ENCODE measurements around the gene CITED2.

The CITED2 gene, protein sequence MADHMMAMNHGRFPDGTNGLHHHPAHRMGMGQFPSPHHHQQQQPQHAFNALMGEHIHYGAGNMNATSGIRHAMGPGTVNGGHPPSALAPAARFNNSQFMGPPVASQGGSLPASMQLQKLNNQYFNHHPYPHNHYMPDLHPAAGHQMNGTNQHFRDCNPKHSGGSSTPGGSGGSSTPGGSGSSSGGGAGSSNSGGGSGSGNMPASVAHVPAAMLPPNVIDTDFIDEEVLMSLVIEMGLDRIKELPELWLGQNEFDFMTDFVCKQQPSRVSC

DNA sequence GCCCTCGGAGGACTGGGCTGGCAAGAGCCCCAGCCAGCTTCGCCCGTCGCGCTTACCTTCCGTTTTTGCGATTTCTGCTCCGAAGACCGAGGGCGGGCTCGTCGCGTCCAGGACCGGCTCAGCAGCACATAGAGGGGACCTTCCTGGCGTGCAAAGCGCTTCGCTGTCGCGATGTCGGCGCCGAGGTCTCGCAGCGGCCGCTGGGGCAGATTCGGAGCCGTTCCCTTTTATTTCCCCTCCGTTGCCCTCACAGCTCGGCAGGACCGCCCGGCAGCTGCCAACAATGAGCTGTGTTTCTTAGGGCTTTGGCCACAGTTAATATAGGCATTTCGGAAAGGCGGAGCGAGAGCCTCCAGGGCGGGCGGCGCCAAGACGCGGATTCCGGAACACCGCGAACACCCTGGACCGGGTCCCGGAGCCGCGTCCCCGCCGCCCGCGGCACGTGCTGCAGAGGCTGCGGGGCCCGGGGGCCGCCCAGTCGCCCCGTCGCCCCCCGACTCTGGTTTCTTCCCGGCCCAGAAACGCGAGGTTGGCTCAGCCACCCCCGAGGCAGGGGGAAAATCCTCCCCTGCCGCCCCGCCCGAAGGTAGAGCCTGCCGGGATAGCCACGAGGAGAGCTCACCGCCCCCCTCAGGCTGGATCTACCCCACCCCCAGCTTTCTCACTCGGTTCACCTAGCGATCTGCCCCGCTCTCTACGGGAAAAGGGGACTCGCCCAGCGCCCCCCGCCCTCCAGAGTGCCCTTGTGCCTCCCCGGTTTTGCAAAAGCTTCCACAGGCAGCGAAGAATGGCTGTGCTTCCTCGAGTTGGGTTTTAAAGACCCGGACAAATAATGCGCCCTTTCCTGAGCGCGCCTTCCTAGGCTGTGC, at the start of gene CITED2:
Gene CITED2 (minus strand): TSS at position 292 of the 869 bp plus-strand sequence. CDS start 704 bp downstream, outside the sequence.
- H3K9ac ChIP-seq (ENCODE audit: low read depth, low read length, poor library complexity, severe bottlenecking) = peak within 1 kb of the TSS; percentile 85
- no peaks in the 10 kb centered on the region for H3K27me3 ChIP-seq (ENCODE audit: insufficient read depth, low read length, poor library complexity, severe bottlenecking)
- peak within 1 kb of the TSS; percentile 98 for H3K4me2 ChIP-seq (ENCODE audit: low read depth, low read length, poor library complexity, severe bottlenecking)
- H3K36me3 ChIP-seq (ENCODE audit: insufficient read depth, low read length) = no peaks in the 10 kb centered on the region
- no peaks in the 10 kb centered on the region for H3K9me3 ChIP-seq (ENCODE audit: insufficient read depth, low read depth, low read length)
- H3K4me3 ChIP-seq (ENCODE audit: low read length, poor library complexity, severe bottlenecking) = peak within 1 kb of the TSS; percentile 79
- peak within 1 kb of the TSS; percentile 97 for H2AFZ ChIP-seq (ENCODE audit: low read length)
- H3F3A ChIP-seq (ENCODE audit: low read depth) = no peaks in the 10 kb centered on the region
- TF ChIP-seq, protein P1, sequence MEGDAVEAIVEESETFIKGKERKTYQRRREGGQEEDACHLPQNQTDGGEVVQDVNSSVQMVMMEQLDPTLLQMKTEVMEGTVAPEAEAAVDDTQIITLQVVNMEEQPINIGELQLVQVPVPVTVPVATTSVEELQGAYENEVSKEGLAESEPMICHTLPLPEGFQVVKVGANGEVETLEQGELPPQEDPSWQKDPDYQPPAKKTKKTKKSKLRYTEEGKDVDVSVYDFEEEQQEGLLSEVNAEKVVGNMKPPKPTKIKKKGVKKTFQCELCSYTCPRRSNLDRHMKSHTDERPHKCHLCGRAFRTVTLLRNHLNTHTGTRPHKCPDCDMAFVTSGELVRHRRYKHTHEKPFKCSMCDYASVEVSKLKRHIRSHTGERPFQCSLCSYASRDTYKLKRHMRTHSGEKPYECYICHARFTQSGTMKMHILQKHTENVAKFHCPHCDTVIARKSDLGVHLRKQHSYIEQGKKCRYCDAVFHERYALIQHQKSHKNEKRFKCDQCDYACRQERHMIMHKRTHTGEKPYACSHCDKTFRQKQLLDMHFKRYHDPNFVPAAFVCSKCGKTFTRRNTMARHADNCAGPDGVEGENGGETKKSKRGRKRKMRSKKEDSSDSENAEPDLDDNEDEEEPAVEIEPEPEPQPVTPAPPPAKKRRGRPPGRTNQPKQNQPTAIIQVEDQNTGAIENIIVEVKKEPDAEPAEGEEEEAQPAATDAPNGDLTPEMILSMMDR (conservative IDR thresholded peaks at IDR 0.05; ENCODE audit: low read length) = 0 out of 2 replicates have a peak, but pooled peaks have one; percentile 1
- no peak for TF ChIP-seq EZH2phosphoT487 (IDR thresholded peaks at IDR 0.05; ENCODE audit: borderline replicate concordance)
- H4K20me1 ChIP-seq (ENCODE audit: insufficient read depth, low read length, poor library complexity, severe bottlenecking) = peaks cover 10% of the 10 kb centered on the region
- peaks cover 19% of the 10 kb centered on the region for H3K79me2 ChIP-seq (ENCODE audit: insufficient read depth, low read length)
- no peaks in the 10 kb centered on the region for H3K9me2 ChIP-seq (replicated peaks; ENCODE audit: low read depth, low read length)
- H3K4me1 ChIP-seq (ENCODE audit: insufficient read depth, low read length, poor library complexity, severe bottlenecking) = peaks cover 15% of the 10 kb centered on the region

DNA sequence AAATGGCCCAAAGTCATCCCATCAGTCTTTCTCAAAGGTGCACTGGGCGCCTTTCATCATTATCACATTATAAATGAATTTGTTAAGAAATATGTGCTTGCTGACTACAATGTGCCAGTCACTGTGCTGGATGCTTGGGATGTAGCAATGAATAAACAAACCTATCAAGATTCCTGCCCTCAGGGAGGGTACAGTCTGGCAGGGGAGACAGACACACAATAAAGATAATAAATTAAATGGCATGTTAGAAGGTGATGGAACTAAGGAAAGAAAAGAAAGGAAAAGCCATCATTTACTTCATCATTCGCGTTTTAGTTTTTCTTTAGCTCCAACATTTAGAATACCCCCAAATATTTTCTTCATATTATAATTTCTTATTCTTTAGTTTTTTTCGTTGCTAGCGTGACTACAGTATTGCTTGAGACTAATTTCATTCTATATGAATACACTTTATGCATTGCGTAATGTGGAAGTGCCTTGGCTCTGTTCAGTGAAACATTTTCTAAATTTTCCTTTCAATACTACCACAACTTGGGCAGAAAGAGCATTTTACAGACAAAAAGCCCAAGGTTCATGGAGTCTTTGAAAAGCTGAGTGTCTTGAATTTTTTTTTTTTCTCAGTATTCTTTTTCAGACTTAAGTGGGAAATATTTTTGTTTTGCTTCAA, 48.7 kb upstream of the CITED2 start:
- Histone ChIP-seq H3K79me2 (ENCODE audit: insufficient read depth, low read length) (no peaks in the 10 kb centered on the region), H3K9me3 (ENCODE audit: insufficient read depth, low read depth, low read length) (no peaks in the 10 kb centered on the region), H2AFZ (ENCODE audit: low read length) (no peak overlapping the region), H3K27me3 (ENCODE audit: insufficient read depth, low read length, poor library complexity, severe bottlenecking) (no peaks in the 10 kb centered on the region), H3K4me2 (ENCODE audit: low read depth, low read length, poor library complexity, severe bottlenecking) (no peak overlapping the region), H4K20me1 (ENCODE audit: insufficient read depth, low read length, poor library complexity, severe bottlenecking) (no peaks in the 10 kb centered on the region), H3K36me3 (ENCODE audit: insufficient read depth, low read length) (no peaks in the 10 kb centered on the region), H3K4me3 (ENCODE audit: low read length, poor library complexity, severe bottlenecking) (no peak overlapping the region), H3K9ac (ENCODE audit: low read depth, low read length, poor library complexity, severe bottlenecking) (no peak overlapping the region), H3K9me2 (replicated peaks; ENCODE audit: low read depth, low read length) (no peaks in the 10 kb centered on the region), H3K4me1 (ENCODE audit: insufficient read depth, low read length, poor library complexity, severe bottlenecking) (no peaks in the 10 kb centered on the region), H3F3A (ENCODE audit: low read depth) (no peaks in the 10 kb centered on the region)
- no peak for TF ChIP-seq EZH2phosphoT487 (IDR thresholded peaks at IDR 0.05; ENCODE audit: borderline replicate concordance)
- TF ChIP-seq, protein P1 (conservative IDR thresholded peaks at IDR 0.05; ENCODE audit: low read length) = no peak

- TF ChIP-seq, protein P1 (conservative IDR thresholded peaks at IDR 0.05; ENCODE audit: low read length) = no peak
- no peak for TF ChIP-seq EZH2phosphoT487 (IDR thresholded peaks at IDR 0.05; ENCODE audit: borderline replicate concordance)
- Histone ChIP-seq H3K4me1 (ENCODE audit: insufficient read depth, low read length, poor library complexity, severe bottlenecking) (no peaks in the 10 kb centered on the region), H3K27me3 (ENCODE audit: insufficient read depth, low read length, poor library complexity, severe bottlenecking) (no peaks in the 10 kb centered on the region), H3K4me2 (ENCODE audit: low read depth, low read length, poor library complexity, severe bottlenecking) (no peak overlapping the region), H3K36me3 (ENCODE audit: insufficient read depth, low read length) (no peaks in the 10 kb centered on the region), H3F3A (ENCODE audit: low read depth) (no peaks in the 10 kb centered on the region), H2AFZ (ENCODE audit: low read length) (no peak overlapping the region), H3K9me3 (ENCODE audit: insufficient read depth, low read depth, low read length) (no peaks in the 10 kb centered on the region), H3K9me2 (replicated peaks; ENCODE audit: low read depth, low read length) (no peaks in the 10 kb centered on the region), H4K20me1 (ENCODE audit: insufficient read depth, low read length, poor library complexity, severe bottlenecking) (no peaks in the 10 kb centered on the region), H3K4me3 (ENCODE audit: low read length, poor library complexity, severe bottlenecking) (no peak overlapping the region), H3K9ac (ENCODE audit: low read depth, low read length, poor library complexity, severe bottlenecking) (no peak overlapping the region), H3K79me2 (ENCODE audit: insufficient read depth, low read length) (no peaks in the 10 kb centered on the region)
These were observed 47.9 kb upstream of the CITED2 start for GRCh38 chr6:139422105-139423036.

Data from Loucy (cell line).